MM.1S (cell line): ENCODE measurements around the gene P4HA3.

Experiments
- DNase-seq: peaks from one replicate; pipeline ENCODE4 v3.0.0-alpha.2; 2015
- H2AFZ ChIP-seq: fragments of 300-600 bp; sonication (generic); 2 replicates; pipeline ENCODE4 v1.6.0; 2016; ENCODE audit warnings: antibody characterized with exemption, low read length
- H3F3A ChIP-seq: fragments of 300-600 bp; sonication (generic); 2 replicates; pipeline ENCODE4 v1.6.1; 2016; ENCODE audit warnings: mild to moderate bottlenecking, antibody characterized with exemption, low read length, moderate library complexity, mixed read lengths; ENCODE audit not compliant: insufficient read depth
- H3K27ac ChIP-seq: fragments of 300-600 bp; sonication (generic); 2 replicates; pipeline ENCODE4 v1.5.1; 2016; ENCODE audit warnings: mild to moderate bottlenecking, low read length
- H3K27me3 ChIP-seq: fragments of 300-600 bp; sonication (generic); replicated peaks from 2 replicates; pipeline ENCODE4 v1.6.0; 2016; ENCODE audit warnings: low read length; ENCODE audit not compliant: insufficient read depth
- H3K36me3 ChIP-seq: fragments of 300-600 bp; sonication (generic); replicated peaks from 2 replicates; pipeline ENCODE4 v1.6.1; 2016; ENCODE audit warnings: mild to moderate bottlenecking, low read length, mixed read lengths; ENCODE audit not compliant: insufficient read depth
- H3K4me1 ChIP-seq: fragments of 300-600 bp; sonication (generic); 2 replicates; pipeline ENCODE4 v1.6.1; 2016; ENCODE audit warnings: low read length, mixed read lengths
- H3K4me2 ChIP-seq: fragments of 300-600 bp; sonication (generic); 2 replicates; pipeline ENCODE4 v1.6.0; 2016; ENCODE audit warnings: low read depth, low read length
- H3K4me3 ChIP-seq: fragments of 300-600 bp; sonication (generic); 2 replicates; pipeline ENCODE4 v1.5.1; 2016; ENCODE audit warnings: low read length, mixed read lengths
- H3K79me2 ChIP-seq: fragments of 300-600 bp; sonication (generic); 2 replicates; pipeline ENCODE4 v1.6.1; 2016; ENCODE audit warnings: mixed run types, low read length, mixed read lengths
- H3K9ac ChIP-seq: fragments of 300-600 bp; sonication (generic); 2 replicates; pipeline ENCODE4 v1.6.1; 2016; ENCODE audit warnings: low read length, mixed read lengths
- H3K9me2 ChIP-seq: fragments of 300-600 bp; sonication (generic); replicated peaks from 2 replicates; pipeline ENCODE4 v1.6.1; 2016; ENCODE audit warnings: mild to moderate bottlenecking, low read length, mixed read lengths; ENCODE audit not compliant: insufficient read depth
- H3K9me3 ChIP-seq: fragments of 300-600 bp; sonication (generic); replicated peaks from 2 replicates; pipeline ENCODE4 v1.6.1; 2016; ENCODE audit warnings: mild to moderate bottlenecking, low read length, mixed read lengths; ENCODE audit not compliant: insufficient read depth
- H4K20me1 ChIP-seq: fragments of 300-600 bp; sonication (generic); 2 replicates; pipeline ENCODE4 v1.6.1; 2016; ENCODE audit warnings: mild to moderate bottlenecking, low read length, moderate library complexity, mixed read lengths; ENCODE audit not compliant: insufficient read depth
- EZH2 ChIP-seq: fragments of 300-600 bp; sonication (generic); optimal IDR thresholded peaks from 2 replicates; pipeline ENCODE3; 2017; ENCODE audit warnings: low read depth, mild to moderate bottlenecking, antibody characterized with exemption, low read length, mixed read lengths
- EZH2phosphoT487 ChIP-seq: fragments of 300-600 bp; sonication (generic); IDR thresholded peaks from 2 replicates; pipeline ENCODE4 v1.6.1; 2018; ENCODE audit warnings: antibody characterized with exemption, low read length
- TF ChIP-seq, protein P1 (sequence below): fragments of 300-600 bp; sonication (generic); IDR thresholded peaks from 2 replicates; pipeline ENCODE4 v1.5.1; 2016; ENCODE audit warnings: antibody characterized with exemption, low read length, mixed read lengths

The P4HA3 gene

DNA sequence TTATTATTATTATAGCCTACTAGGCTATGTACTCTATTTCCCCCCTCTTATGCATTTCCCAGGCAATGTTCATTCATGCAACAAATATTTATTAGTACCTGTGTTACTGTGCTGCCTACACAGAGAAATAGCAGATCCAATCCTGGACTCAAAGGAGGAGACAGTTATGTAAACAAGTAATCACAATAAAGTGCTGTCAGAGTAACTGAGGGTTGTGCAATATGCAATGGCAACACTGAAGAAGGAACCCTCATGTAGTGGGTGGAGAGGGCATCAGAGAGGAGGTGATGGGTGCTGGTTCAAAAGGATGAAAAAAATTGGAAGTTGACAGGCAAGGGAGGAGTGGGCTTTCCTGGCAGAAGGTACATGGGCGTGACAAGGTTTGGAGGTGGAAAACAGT lies 886 bp upstream of the P4HA3 start:
- H3F3A ChIP-seq = no peaks in the 10 kb centered on the region
- no peak overlapping the region for H3K4me2 ChIP-seq
- no peaks in the 10 kb centered on the region for H4K20me1 ChIP-seq
- no peaks in the 10 kb centered on the region for H3K79me2 ChIP-seq
- H3K4me3 ChIP-seq = no peak overlapping the region
- H3K4me1 ChIP-seq = no peaks in the 10 kb centered on the region
- DNase-seq = no peak
- H3K9me2 ChIP-seq = no peaks in the 10 kb centered on the region
- H3K9ac ChIP-seq = no peak overlapping the region
- H2AFZ ChIP-seq = no peak overlapping the region
- no peak overlapping the region for H3K27ac ChIP-seq
- TF ChIP-seq, protein P1, sequence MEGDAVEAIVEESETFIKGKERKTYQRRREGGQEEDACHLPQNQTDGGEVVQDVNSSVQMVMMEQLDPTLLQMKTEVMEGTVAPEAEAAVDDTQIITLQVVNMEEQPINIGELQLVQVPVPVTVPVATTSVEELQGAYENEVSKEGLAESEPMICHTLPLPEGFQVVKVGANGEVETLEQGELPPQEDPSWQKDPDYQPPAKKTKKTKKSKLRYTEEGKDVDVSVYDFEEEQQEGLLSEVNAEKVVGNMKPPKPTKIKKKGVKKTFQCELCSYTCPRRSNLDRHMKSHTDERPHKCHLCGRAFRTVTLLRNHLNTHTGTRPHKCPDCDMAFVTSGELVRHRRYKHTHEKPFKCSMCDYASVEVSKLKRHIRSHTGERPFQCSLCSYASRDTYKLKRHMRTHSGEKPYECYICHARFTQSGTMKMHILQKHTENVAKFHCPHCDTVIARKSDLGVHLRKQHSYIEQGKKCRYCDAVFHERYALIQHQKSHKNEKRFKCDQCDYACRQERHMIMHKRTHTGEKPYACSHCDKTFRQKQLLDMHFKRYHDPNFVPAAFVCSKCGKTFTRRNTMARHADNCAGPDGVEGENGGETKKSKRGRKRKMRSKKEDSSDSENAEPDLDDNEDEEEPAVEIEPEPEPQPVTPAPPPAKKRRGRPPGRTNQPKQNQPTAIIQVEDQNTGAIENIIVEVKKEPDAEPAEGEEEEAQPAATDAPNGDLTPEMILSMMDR = no peak
- no peaks in the 10 kb centered on the region for H3K27me3 ChIP-seq
- no peaks in the 10 kb centered on the region for H3K9me3 ChIP-seq
- no peaks in the 10 kb centered on the region for H3K36me3 ChIP-seq

DNA sequence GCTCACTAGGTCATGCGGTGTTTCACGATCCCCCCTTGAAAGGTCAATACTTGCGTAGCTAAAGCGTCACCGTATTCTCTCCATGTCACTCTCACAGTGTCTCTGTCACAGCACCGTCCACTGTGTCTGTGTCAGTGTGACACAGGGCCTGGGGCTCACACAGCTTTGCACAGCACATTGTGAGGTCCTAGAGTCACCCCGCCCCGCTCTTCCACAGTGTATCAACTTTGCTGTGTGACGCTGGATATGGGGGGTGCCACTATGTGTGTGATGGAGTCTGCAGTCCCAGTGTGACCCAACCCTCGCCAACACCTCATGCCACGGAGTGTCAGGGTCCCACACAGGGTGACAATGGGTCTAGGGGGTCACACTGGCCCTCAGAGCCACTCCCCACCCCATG lies 583 bp downstream of the P4HA3 start:
- no peaks in the 10 kb centered on the region for H3K36me3 ChIP-seq
- H3K4me3 ChIP-seq = peak overlapping the region; percentile 36
- no peaks in the 10 kb centered on the region for H3K9me3 ChIP-seq
- H3K27ac ChIP-seq = no peak overlapping the region
- no peak overlapping the region for H3K9ac ChIP-seq
- no peaks in the 10 kb centered on the region for H4K20me1 ChIP-seq
- no peaks in the 10 kb centered on the region for H3K27me3 ChIP-seq
- H2AFZ ChIP-seq = no peak overlapping the region
- TF ChIP-seq EZH2phosphoT487 (no peak), EZH2 (no peak)
- TF ChIP-seq, protein P1 = no peak
- no peaks in the 10 kb centered on the region for H3K79me2 ChIP-seq
- H3K9me2 ChIP-seq = no peaks in the 10 kb centered on the region
- DNase-seq = no peak
- no peaks in the 10 kb centered on the region for H3F3A ChIP-seq
- H3K4me2 ChIP-seq = peak overlapping the region; percentile 54; the same call in 1 of the 2 replicates
- H3K4me1 ChIP-seq = no peaks in the 10 kb centered on the region

DNA sequence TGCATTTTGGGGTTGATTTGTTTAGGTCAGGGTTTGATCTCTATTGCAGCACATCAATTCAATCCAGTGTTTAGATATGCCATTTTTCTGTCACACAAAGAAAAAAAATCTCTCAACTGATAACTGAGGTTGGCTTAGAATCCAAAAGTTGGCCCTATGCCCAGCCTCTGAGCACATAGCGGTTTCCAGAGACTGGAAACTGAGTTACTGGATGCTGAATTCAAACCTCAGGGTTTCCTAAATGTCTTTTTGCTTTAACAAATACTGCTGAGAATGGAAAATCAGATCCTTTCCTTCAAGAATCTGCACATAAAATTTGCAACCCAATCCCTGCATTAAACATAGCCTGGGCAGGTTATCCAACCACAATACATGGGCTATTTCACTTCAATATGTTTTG lies 4.0 kb downstream of the P4HA3 start:
- no peaks in the 10 kb centered on the region for H3F3A ChIP-seq
- no peaks in the 10 kb centered on the region for H3K79me2 ChIP-seq
- no peaks in the 10 kb centered on the region for H3K4me1 ChIP-seq
- H4K20me1 ChIP-seq = no peaks in the 10 kb centered on the region
- H3K27ac ChIP-seq = no peak overlapping the region
- H2AFZ ChIP-seq = no peak overlapping the region
- H3K27me3 ChIP-seq = no peaks in the 10 kb centered on the region
- no peaks in the 10 kb centered on the region for H3K9me2 ChIP-seq
- TF ChIP-seq EZH2phosphoT487 = no peak
- TF ChIP-seq EZH2 = no peak
- TF ChIP-seq, protein P1 = no peak
- no peak overlapping the region for H3K9ac ChIP-seq
- no peaks in the 10 kb centered on the region for H3K9me3 ChIP-seq
- H3K4me3 ChIP-seq = no peak overlapping the region
- no peaks in the 10 kb centered on the region for H3K36me3 ChIP-seq
- H3K4me2 ChIP-seq = no peak overlapping the region
- DNase-seq = no peak
